GF-D8 (cell line): ENCODE measurements around the gene COQ7.

Experiments
- DNase-seq: peaks from one replicate; lab custom pipeline; 2025; lab: John Stamatoyannopoulos, UW

The COQ7 gene

DNA sequence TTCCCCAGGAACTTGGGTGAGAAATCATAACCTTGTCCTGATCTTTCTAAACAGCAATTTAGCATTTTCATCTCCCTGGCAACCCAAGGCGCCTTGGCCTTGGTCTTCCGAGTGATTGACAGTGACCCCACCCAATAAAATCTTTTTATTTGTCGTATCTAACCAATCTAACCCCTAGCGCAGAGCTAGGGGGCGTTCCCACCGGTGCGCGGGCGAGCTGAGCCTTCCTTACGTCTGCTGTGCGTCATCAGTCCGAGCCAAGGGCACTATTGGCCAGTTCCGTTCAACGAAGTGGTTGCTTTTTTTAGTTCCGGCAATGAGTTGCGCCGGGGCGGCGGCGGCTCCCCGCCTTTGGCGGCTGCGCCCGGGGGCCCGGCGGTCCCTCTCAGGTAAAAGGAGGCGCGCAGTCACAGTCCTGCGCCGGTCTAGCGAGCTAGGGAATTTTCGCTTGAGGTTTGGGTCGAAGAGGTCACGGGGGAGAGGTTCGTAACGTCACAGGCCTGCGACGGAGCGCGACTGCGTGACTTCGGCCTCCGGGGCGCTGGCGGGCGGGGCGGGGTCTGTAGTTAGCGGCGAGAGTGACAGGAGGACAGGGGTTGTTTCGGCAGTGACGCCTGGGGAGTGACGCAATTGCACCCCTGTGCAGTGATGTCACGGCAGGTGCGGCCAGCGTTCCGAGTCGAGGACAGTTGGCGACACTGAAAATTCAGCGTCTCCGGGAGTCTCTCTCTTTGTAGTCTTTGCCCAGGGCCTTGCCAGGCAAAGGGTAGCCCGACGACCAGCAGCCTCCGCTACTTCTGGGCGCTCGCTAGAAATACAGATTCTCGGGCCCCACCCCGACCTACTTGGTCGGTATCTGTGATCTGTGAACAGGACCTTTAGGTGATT is at the start of gene COQ7:
COQ7 (plus strand) TSS at position 266 of the 888 bp plus-strand sequence; CDS start at position 317, 51 bp downstream.
- peak; percentile 98 for DNase-seq

GRCh38 chr16:19020689-19021088 is 46.7 kb upstream of the COQ7 start:
- no peak for DNase-seq

- DNase-seq: no peak
These were observed 45.7 kb upstream of the COQ7 start for GRCh38 chr16:19021747-19022146.

GRCh38 chr16:19027416-19027815 is 40.0 kb upstream of the COQ7 start:
- DNase-seq: no peak

DNA sequence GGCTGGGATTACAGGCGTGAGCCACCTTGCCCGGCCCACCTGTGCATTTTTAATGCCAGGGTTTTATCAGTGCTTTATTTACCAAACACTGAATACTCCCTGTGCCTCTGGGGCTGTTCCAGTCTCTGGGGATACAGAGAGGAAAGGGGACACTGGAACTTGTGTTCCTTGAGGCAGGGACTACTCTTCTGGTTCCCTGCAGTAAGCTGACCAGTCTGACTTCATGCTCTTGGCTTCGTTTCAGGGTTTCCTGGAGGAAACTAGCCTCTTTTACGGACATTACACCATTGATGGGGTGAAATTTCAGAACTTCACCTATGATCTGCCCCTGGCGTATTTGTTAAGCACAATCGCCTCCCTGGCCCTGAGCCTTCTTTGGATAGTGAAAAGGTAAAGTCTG is 37.4 kb upstream of the COQ7 start:
- DNase-seq: no peak

DNA sequence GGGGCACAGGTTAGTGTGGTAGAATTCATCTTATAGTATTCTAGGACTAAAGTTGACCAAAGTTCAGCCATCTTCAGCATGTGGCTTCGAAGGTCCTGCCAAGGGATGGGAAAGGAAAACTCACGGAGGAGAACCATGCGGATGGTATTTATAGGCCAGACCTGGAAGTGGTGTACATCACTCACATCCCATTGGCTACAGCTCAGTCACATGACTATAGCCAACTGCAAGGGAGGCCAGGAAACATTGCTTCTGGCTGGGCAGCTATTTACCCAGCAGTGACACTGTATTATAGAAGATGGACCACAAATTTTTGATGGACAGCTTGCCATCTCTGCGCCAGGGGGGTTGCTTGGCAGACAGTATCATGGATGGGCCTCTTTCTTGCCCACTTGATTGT is 35.7 kb upstream of the COQ7 start:
- DNase-seq: no peak

DNA sequence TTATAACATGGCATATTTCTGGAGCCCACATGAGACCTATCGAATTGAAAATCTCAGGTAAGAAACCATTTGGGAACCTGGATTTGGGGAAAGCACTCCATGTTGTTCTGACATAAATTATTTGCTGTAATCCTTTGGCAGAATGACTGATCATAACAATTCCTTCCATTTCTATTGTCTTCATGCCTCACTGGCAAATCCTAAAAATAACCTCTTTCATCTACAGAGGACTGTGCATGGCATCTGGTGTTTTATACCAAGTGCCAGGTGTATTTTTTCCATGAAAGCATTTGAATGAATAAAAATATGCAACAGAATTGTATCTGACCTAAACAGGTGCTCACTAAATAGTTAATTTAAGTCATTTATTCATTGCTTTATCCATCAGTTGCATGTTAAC is 33.7 kb upstream of the COQ7 start:
- no peak for DNase-seq

DNA sequence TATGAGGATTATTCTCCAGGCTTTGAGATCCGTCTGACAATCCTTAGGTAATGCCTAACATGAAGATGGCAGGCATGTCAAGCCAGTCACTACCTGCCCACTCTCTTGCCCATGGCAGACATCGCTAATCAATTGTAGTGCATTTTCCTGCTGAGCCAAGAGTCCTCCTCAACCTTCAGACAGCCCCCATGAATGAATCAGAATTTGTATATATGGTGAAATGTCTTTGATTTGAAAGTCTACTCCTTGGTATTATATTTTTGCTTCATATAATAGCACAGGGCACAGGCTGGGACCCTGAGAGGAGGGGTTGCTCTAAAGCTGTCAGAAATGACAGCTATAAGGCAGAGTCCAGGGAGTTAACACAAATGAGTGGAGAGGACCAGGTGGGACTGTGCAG is 27.0 kb upstream of the COQ7 start:
- no peak for DNase-seq

- DNase-seq: no peak
These were observed 22.6 kb upstream of the COQ7 start for GRCh38 chr16:19044769-19045168.

DNA sequence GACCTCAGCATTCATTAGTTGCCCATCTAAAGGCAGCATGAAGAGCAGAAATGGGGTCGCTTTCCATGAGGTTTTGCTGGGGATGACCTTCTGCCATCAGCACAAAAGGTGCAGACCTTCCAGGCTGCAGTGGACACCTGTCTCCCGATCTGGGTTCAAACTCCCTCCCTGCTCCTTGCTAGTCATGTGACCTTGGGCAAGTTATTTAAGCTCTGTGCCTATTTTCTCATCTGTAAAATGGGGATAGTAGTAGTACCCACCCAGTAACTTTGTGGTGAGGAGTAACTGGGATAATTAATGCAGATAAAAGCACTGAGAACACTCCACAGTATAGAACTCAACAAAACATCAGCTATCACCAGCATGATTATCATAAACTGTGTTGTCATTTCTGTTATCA is 21.4 kb upstream of the COQ7 start:
- DNase-seq: no peak

DNA sequence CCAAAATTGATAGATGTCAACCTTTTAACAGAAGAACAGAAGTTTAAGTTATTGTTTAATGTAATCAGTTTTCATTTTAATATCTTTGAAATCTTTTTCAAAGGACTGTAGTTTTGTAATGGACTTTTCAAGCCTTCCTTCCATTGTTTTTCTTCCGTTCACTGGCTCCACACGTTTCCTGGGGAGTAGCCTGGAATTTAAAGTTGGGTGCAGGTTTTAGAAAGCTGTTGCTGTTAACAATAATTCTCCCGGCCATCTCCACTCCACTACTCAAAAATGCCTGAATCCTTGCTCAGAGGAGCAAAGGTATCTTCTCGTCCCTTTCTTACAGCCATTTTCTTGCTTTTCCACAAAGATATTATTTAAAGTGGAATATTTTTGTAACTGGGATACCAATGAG is 4.7 kb upstream of the COQ7 start:
- DNase-seq: no peak

DNA sequence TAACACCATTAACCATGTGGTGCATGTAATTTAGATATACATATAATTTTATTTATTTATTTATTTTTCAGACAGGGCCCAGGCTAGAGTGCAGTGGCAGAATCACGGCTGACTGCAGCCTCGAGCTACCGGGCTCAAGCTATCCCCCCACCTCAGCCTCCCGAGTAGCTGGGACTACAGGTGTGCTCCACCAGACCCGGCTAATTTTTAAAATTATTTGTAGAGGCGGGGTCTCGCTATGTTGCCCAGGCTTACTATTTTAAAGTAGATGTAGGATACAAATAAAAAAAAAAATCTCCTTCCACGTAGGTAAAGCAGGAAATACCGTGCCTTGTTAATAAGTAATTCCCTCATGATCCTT is 446 bp upstream of the COQ7 start:
- DNase-seq: no peak

- no peak for DNase-seq
These were observed 912 bp downstream of the COQ7 start for GRCh38 chr16:19068237-19068815.

DNA sequence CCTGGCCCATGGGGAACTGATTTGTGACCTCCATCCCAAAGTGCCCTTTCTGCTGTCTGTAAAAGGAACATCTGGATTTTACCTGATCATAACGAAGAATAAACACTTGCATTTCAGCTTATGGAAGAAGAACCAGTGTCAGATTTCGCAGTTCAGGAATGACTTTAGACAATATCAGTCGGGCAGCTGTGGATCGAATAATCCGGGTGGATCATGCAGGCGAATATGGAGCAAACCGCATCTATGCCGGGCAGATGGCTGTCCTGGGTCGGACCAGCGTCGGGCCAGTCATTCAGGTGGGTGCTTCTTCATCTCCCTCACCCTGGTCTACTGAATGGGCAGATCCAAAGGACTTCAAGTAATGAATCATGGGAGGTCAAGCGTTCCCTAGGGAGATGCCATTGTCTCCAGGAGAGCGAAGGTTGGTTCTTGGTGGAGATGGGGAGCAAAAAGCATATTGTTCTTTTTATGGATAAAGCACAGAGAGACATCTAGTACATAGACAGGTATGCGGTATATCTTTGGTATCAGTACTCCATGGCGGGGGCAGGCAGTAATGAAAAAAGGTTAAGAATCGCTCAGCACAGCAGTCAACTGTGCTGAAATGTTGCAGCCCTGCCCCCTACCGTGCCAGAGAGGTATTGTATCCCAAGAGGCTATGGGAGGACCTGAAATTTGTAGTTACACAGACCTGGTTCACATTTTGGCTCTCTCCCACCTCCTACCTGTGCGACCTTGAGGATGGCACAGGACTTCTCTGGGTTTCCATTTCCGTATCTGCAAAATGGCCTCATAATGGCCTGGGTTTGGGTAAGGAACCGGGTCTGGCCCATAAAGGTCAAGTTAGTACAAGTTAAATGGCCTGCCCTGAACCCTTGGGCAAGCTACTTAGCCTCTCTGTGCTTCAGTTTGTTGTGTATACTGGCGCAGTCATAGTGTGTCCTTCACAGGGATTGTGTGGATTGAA is 4.7 kb downstream of the COQ7 start:
- no peak for DNase-seq

- DNase-seq: peak; percentile 34
These were observed 5.9 kb downstream of the COQ7 start for GRCh38 chr16:19073344-19073743.

GRCh38 chr16:19073863-19074262 is 6.4 kb downstream of the COQ7 start:
- DNase-seq: no peak

DNA sequence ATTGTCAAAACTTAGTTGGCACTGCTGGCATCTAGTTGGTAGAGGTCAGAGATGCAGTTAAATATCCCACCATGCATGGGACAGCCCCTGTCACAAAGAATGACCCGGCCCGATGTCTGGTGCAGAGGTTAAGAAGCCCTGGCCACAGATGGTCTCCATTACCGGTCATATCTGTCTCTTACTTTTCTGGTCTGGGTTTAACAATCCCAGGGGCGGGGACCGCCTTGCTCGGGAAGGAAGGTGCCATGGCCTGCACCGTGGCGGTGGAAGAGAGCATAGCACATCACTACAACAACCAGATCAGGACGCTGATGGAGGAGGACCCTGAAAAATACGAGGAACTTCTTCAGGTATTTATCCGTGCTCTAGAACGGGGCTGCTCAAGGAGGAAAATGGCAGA is 8.1 kb downstream of the COQ7 start:
- no peak for DNase-seq

GRCh38 chr16:19077879-19078278 is 10.5 kb downstream of the COQ7 start:
- no peak for DNase-seq

DNA sequence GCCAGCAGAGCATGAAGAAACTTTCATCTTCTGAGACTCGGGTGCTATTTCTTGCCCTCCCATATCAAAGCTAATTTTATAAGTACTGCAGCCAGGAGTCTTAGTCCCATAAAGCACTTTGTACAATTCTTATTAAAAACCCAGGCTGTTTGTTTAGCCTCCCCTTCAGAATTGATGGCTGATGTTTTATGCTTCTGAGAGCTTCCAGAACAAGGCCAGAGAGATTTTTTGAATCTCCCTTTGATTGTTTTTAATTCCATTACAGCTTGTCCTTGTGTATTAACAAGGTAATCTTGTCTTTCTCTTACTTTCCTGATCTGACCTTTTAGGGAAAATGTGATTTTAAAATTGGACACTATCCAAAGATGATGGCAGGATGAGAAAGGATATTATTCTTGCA is 16.3 kb downstream of the COQ7 start:
- DNase-seq: no peak

DNA sequence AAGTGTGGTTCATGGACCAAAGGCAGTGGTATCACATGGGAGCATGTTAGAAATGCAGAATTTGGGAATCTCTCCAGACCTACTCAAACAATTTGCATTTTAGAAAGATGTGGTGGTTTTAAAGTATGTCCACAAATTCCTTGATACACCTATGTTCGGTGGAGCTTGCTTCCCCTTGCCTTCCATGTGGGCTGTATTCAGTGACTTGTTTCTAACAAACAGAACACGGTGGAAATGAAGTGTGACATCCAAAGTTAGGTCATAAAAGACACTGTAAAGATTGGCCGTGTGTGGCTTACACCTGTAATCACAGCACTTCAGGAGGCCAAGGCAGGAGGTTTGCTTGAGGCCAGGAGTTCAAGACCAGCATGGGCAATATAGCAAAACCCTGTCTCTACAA is 16.7 kb downstream of the COQ7 start:
- no peak for DNase-seq

- no peak for DNase-seq
These were observed 17.5 kb downstream of the COQ7 start for GRCh38 chr16:19084879-19085278.

DNA sequence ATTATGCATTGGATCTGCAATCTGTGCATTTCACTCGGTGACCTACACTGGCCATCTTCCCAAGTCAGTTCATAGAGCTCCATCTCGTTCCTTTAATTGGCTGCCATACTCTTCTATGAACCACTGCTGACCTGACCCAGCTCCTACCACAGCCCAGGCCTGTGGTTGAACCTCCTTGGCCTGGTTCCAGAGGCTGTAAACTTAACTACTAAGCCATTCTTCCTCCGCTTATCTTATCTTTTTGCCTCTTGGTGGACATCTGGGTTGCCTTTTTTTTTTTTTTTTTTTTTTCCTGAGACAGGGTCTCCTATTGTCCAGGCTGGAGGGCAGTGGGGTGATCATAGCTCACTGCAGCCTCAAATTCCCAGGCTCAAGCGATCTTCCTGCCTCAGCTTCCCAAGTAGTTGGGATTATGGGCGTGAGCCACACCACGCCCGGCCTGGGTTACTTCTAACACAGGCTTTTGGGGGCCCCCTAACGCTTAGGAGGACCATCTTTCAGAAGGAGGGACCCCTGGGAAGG is 18.3 kb downstream of the COQ7 start:
- peak; percentile 42 for DNase-seq
